Posterior vena cava (tissue), 2 donors: Measurements from ENCODE around the gene SYT17. TPM values are rescaled to one million over a fixed set of nuclear protein-coding genes. Genes with fewer than 3 reads are reported as not detected.

Experiments
- DNase-seq: peaks from one replicate; pipeline ENCODE4 v3.0.0-alpha.2; 2020; ENCODE audit warnings: low spot score
- intact Hi-C, 2 donors: fragments of 100-400 bp; cut with DNase I; formaldehyde crosslinking; loops; one replicate each; pipeline versions ENCODE4 v1.14.1 to v1.14.2; 2022 to 2023
- total RNA-seq, 2 donors: library from RNA; stranded (reverse); fragmentation: NEBNext Ultra II Directional; extraction: Animal tissue kit (Norgen Biotek cat#: 25700); gene quantifications; one replicate each; pipeline ENCODE4 v1.2.1, GENCODE V29; 2021
- donor health status: DM: yes; HTN: yes; CAD: no.
- donor health status: DM: yes; HTN: yes; CAD: no.

SYT17 gene
- total RNA-seq, 2 donors from 2014 or later, result 1.2 to 2.8 TPM

- DNase-seq, result no peak
- intact Hi-C loops, result no loop called here
Measured at GRCh38 chr16:19236561-19237209, 68.6 kb downstream of the SYT17 start.

GRCh38 chr16:19238406-19238805 lies 70.4 kb downstream of the SYT17 start:
- DNase-seq, result no peak
- intact Hi-C loops, result no loop called here

- DNase-seq, result no peak
- intact Hi-C loops, result no loop called here
Measured at GRCh38 chr16:19239511-19240155, 71.6 kb downstream of the SYT17 start.

GRCh38 chr16:19240494-19240893 lies 72.5 kb downstream of the SYT17 start:
- DNase-seq, result no peak
- intact Hi-C loops, result no loop called here

GRCh38 chr16:19241512-19241911 lies 73.5 kb downstream of the SYT17 start:
- DNase-seq, result no peak
- intact Hi-C loops, result no loop called here

GRCh38 chr16:19242186-19242585 lies 74.1 kb downstream of the SYT17 start:
- intact Hi-C loops, result no loop called here
- no peak for DNase-seq

- DNase-seq, result no peak
- intact Hi-C loops, result no loop called here
Measured at GRCh38 chr16:19242987-19243575, 75.0 kb downstream of the SYT17 start.

- DNase-seq, result no peak
- intact Hi-C loops, result no loop called here
Measured at GRCh38 chr16:19245326-19245925, 77.4 kb downstream of the SYT17 start.

GRCh38 chr16:19252904-19253303 lies 84.9 kb downstream of the SYT17 start:
- intact Hi-C loops, result no loop called here
- no peak for DNase-seq

GRCh38 chr16:19254611-19255010 lies 86.6 kb downstream of the SYT17 start:
- DNase-seq, result no peak
- intact Hi-C loops, result no loop called here

- intact Hi-C loops, result no loop called here
- DNase-seq, result no peak
Measured at GRCh38 chr16:19264123-19264673, 96.2 kb downstream of the SYT17 start.

GRCh38 chr16:19265380-19265930 lies 97.4 kb downstream of the SYT17 start:
- intact Hi-C loops, result no loop called here
- DNase-seq, result no peak

- intact Hi-C loops, result no loop called here
- no peak for DNase-seq
Measured at GRCh38 chr16:19266774-19267173, 98.7 kb downstream of the SYT17 start.

- DNase-seq, result no peak
- intact Hi-C loops, result no loop called here
Measured at GRCh38 chr16:19269098-19269497, 101.1 kb downstream of the SYT17 start.

GRCh38 chr16:19274165-19274797 lies 106.2 kb downstream of the SYT17 start:
- DNase-seq, result no peak
- intact Hi-C loops, result no loop called here

GRCh38 chr16:19278403-19278802 lies 110.4 kb downstream of the SYT17 start:
- no peak for DNase-seq
- intact Hi-C loops, result no loop called here

- intact Hi-C loops, result no loop called here
- no peak for DNase-seq
Measured at GRCh38 chr16:19281246-19281645, 113.2 kb downstream of the SYT17 start.

GRCh38 chr16:19282101-19282500 lies 114.1 kb downstream of the SYT17 start:
- intact Hi-C loops, result no loop called here

GRCh38 chr16:19283637-19284036 lies 115.6 kb downstream of the SYT17 start:
- intact Hi-C loops, result no loop called here
- no peak for DNase-seq

More at GRCh38 chr16:19282101-19282500, 114.1 kb downstream of the SYT17 start:
- DNase-seq, result no peak
